ENCODE results near the gene EP400.

- no peak for TF ChIP-seq EZH2 (IDR thresholded peaks at IDR 0.05)
- TF ChIP-seq POLR2AphosphoS5 (IDR thresholded peaks at IDR 0.05; ENCODE audit: borderline replicate concordance, low read depth, low read length), result no peak
Measured at GRCh38 chr12:132081423-132081822, 131.7 kb downstream of the EP400 start.

All from SK-N-MC (cell line).